GM23248 (cell line): ENCODE measurements around the gene MPPE1.

Experiments used
- EZH2 ChIP-seq: fragments of 200-600 bp; sonication (generic); IDR thresholded peaks from 2 replicates; pipeline ENCODE4 v1.6.1; 2018; ENCODE audit warnings: antibody characterized with exemption, mild to moderate bottlenecking; ENCODE audit not compliant: insufficient read depth, poor library complexity, severe bottlenecking
- EZH2phosphoT487 ChIP-seq: fragments of 200-600 bp; sonication (generic); IDR thresholded peaks from 2 replicates; pipeline ENCODE4 v1.6.1; 2018; ENCODE audit warnings: antibody characterized with exemption, moderate library complexity, mild to moderate bottlenecking, low read depth; ENCODE audit not compliant: insufficient read depth

- TF ChIP-seq EZH2phosphoT487 (no peak), EZH2 (no peak)
These were observed 10.3 kb downstream of the MPPE1 start for GRCh38 chr18:11897781-11898180.
